GM23248 (cell line): Measurements from ENCODE around the gene CNGB1. TPM values are rescaled to one million over a fixed set of nuclear protein-coding genes. Genes with fewer than 3 reads are reported as not detected.
"Not testable (repeated sequence)": the region's sequence is repeated elsewhere in the genome, so short reads cannot be mapped to it uniquely, and the experiment has no call there.

Experiments
- DNase-seq: peaks from one replicate; pipeline ENCODE4 v3.0.0-alpha.2; 2015
- H2AFZ ChIP-seq: fragments of 200-600 bp; sonication (generic); 2 replicates; pipeline ENCODE4 v1.6.1; 2016; ENCODE audit warnings: antibody characterized with exemption
- H3F3A ChIP-seq: fragments of 200-600 bp; sonication (generic); 2 replicates; pipeline ENCODE4 v1.6.1; 2016; ENCODE audit warnings: mild to moderate bottlenecking, antibody characterized with exemption, mixed run types; ENCODE audit not compliant: insufficient read depth
- H3K27ac ChIP-seq: fragments of 200-600 bp; sonication (generic); 2 replicates; pipeline ENCODE4 v1.5.1; 2016; ENCODE audit warnings: mild to moderate bottlenecking
- H3K27me3 ChIP-seq: fragments of 200-600 bp; sonication (generic); replicated peaks from 2 replicates; pipeline ENCODE4 v1.6.1; 2016; ENCODE audit warnings: mild to moderate bottlenecking; ENCODE audit not compliant: insufficient read depth
- H3K36me3 ChIP-seq: fragments of 200-600 bp; sonication (generic); 2 replicates; pipeline ENCODE4 v1.6.1; 2016; ENCODE audit warnings: low read depth, mild to moderate bottlenecking
- H3K4me1 ChIP-seq: fragments of 200-600 bp; sonication (generic); 2 replicates; pipeline ENCODE4 v1.6.1; 2016; ENCODE audit warnings: mild to moderate bottlenecking; ENCODE audit not compliant: insufficient read depth
- H3K4me2 ChIP-seq: fragments of 200-600 bp; sonication (generic); one replicate; pipeline ENCODE4 v1.6.1; 2016; ENCODE audit warnings: mild to moderate bottlenecking; ENCODE audit not compliant: unreplicated experiment
- H3K4me3 ChIP-seq: fragments of 200-600 bp; sonication (generic); 2 replicates; pipeline ENCODE4 v1.5.1; 2016; ENCODE audit warnings: mild to moderate bottlenecking
- H3K79me2 ChIP-seq: fragments of 200-600 bp; sonication (generic); 2 replicates; pipeline ENCODE4 v1.6.1; 2016; ENCODE audit warnings: mild to moderate bottlenecking; ENCODE audit not compliant: insufficient read depth
- H3K9ac ChIP-seq: fragments of 200-600 bp; sonication (generic); 2 replicates; pipeline ENCODE4 v1.6.1; 2016; ENCODE audit warnings: mild to moderate bottlenecking
- H3K9me2 ChIP-seq: fragments of 200-600 bp; sonication (generic); 2 replicates; pipeline ENCODE4 v1.6.1; 2016; ENCODE audit warnings: mixed run types, mild to moderate bottlenecking, moderate library complexity; ENCODE audit not compliant: insufficient read depth
- H3K9me3 ChIP-seq: fragments of 200-600 bp; sonication (generic); one replicate; pipeline ENCODE4 v1.6.1; 2017; ENCODE audit warnings: low read depth
- H4K20me1 ChIP-seq: fragments of 200-600 bp; sonication (generic); 2 replicates; pipeline ENCODE4 v1.6.0; 2016; ENCODE audit not compliant: insufficient read depth
- EZH2 ChIP-seq: fragments of 200-600 bp; sonication (generic); IDR thresholded peaks from 2 replicates; pipeline ENCODE4 v1.6.1; 2018; ENCODE audit warnings: antibody characterized with exemption, mild to moderate bottlenecking; ENCODE audit not compliant: insufficient read depth, poor library complexity, severe bottlenecking
- EZH2phosphoT487 ChIP-seq: fragments of 200-600 bp; sonication (generic); IDR thresholded peaks from 2 replicates; pipeline ENCODE4 v1.6.1; 2018; ENCODE audit warnings: antibody characterized with exemption, moderate library complexity, mild to moderate bottlenecking, low read depth; ENCODE audit not compliant: insufficient read depth
- WGBS, 2 experiments: methylation state at CpG; one replicate each; pipeline ENCODE4 v1.1.6; 2015 to 2017; ENCODE audit warnings: low lambda C conversion rate in 2 of 2, low coverage in 1 of 2; ENCODE audit errors: missing lambda C conversion rate in 2 of 2; 5-methylcytosine and 5-hydroxymethylcytosine counted together
- in situ Hi-C: fragments of 300-500 bp; cut with MboI; formaldehyde crosslinking; loops from 2 replicates; pipeline ENCODE4 v1.15.0; 2020
- polyA plus RNA-seq: library from polyadenylated mRNA; unstranded; fragments of >200 nt; fragmentation: Nextera tagmentation; extraction: Ambion mirVana; gene quantifications from 2 replicates; pipeline ENCODE4 v1.2.1, GENCODE V29; 2016
- total RNA-seq: library from RNA; depleted of rRNA; stranded (reverse); fragments of >200 nt; shearing (Covaris generic); gene quantifications from 2 replicates; pipeline ENCODE4 v1.2.3, GENCODE V29; 2014

The CNGB1 gene
- total and polyA plus RNA-seq, 2 experiments from 2014 or later, result not detected

- in situ Hi-C loops, result no loop called here
- Histone ChIP-seq H3K9me3 (no peaks in the 10 kb centered on the region), H3K36me3 (no peaks in the 10 kb centered on the region), H3K27me3 (0 out of 2 replicates have a peak, but pooled peaks cover 5% of the 10 kb centered on the region), H3K79me2 (no peaks in the 10 kb centered on the region), H3K9ac (no peak overlapping the region), H2AFZ (no peak overlapping the region), H3K4me3 (no peak overlapping the region), H3F3A (no peaks in the 10 kb centered on the region), H3K9me2 (no peaks in the 10 kb centered on the region), H3K4me2 (no peak overlapping the region), H4K20me1 (no peaks in the 10 kb centered on the region), H3K4me1 (no peaks in the 10 kb centered on the region), H3K27ac (no peak overlapping the region)
- no peak for DNase-seq
- WGBS, 2 experiments, result 82 to 84% methylated on average over 9 of the region's 9 CpGs
- no peak for TF ChIP-seq EZH2phosphoT487
- no peak for TF ChIP-seq EZH2
Observed at GRCh38 chr16:57944970-57945739, 25.8 kb downstream of the CNGB1 start.

GRCh38 chr16:57943381-57943780 lies 27.5 kb downstream of the CNGB1 start:
- H2AFZ ChIP-seq, H3K27me3 ChIP-seq, H3K4me2 ChIP-seq, H3K27ac ChIP-seq, H3K79me2 ChIP-seq, H3K36me3 ChIP-seq, DNase-seq, H3K9me2 ChIP-seq, H3K9me3 ChIP-seq, in situ Hi-C loops, H3K4me3 ChIP-seq, H4K20me1 ChIP-seq, H3F3A ChIP-seq, H3K9ac ChIP-seq: not testable (repeated sequence)
- WGBS, 2 experiments, result 64 to 69% methylated on average over 8 of the region's 8 CpGs
- H3K4me1 ChIP-seq, result peaks cover 11% of the 10 kb centered on the region

- H3K4me3 ChIP-seq, H3K9me3 ChIP-seq, H3K79me2 ChIP-seq, H4K20me1 ChIP-seq, H3K36me3 ChIP-seq, H3K27ac ChIP-seq, DNase-seq, H3K9me2 ChIP-seq, H3F3A ChIP-seq, H3K27me3 ChIP-seq, H3K9ac ChIP-seq, in situ Hi-C loops, H3K4me2 ChIP-seq, H2AFZ ChIP-seq: not testable (repeated sequence)
- 95 to 97% methylated on average over 2 of the region's 2 CpGs for WGBS, 2 experiments
- H3K4me1 ChIP-seq, result peaks cover 11% of the 10 kb centered on the region
Observed at GRCh38 chr16:57941901-57942300, 29.0 kb downstream of the CNGB1 start.

- Histone ChIP-seq H3K27me3 (no peaks in the 10 kb centered on the region), H3K4me2 (no peak overlapping the region), H3K79me2 (no peaks in the 10 kb centered on the region), H3K27ac (no peak overlapping the region), H3K36me3 (no peaks in the 10 kb centered on the region), H3K9me2 (no peaks in the 10 kb centered on the region), H3K9me3 (no peaks in the 10 kb centered on the region), H4K20me1 (no peaks in the 10 kb centered on the region), H3K4me1 (peaks cover 11% of the 10 kb centered on the region), H2AFZ (no peak overlapping the region), H3F3A (no peaks in the 10 kb centered on the region), H3K4me3 (no peak overlapping the region), H3K9ac (no peak overlapping the region)
- in situ Hi-C loops, result no loop called here
- WGBS, 2 experiments, result 34 to 39% methylated on average over 11 of the region's 11 CpGs
- TF ChIP-seq EZH2, result no peak
- TF ChIP-seq EZH2phosphoT487, result no peak
- peak; percentile 67 for DNase-seq
Observed at GRCh38 chr16:57941016-57941664, 29.8 kb downstream of the CNGB1 start.
